HG03103 (cell line): ENCODE data around the gene MCM6.
A peak's percentile ranks its signal among the peaks of the same experiment; 100 is the strongest.
"Not testable (repeated sequence)": the region's sequence is repeated elsewhere in the genome, so short reads cannot be mapped to it uniquely, and the experiment has no call there.

Experiments used
- ATAC-seq: cut with Tn5 transposase; IDR thresholded peaks from one replicate; pipeline ENCODE4 v1.9.1; 2021; ENCODE audit warnings: low read depth; ENCODE audit not compliant: unreplicated experiment

The MCM6 gene

DNA sequence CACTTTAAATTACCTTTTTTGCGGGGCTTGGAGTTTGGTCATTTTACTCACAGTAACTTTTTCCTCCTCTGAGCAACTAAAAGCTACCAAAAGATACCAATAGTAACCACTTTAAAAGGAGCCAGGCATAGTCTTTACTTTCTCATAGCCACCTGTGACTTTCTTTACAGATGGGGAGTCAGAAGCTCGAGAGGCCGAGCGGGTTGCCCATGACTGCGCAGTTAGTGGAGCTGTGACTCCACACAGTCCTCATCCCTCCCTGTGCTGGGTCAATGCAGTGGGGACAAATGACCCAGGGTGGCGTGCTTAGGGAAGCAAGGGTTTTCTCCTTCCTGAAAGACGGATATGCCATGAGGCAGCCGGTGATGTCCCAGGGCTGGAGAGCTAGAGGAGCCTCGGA, 51.1 kb downstream of the MCM6 start:
- no peak for ATAC-seq

DNA sequence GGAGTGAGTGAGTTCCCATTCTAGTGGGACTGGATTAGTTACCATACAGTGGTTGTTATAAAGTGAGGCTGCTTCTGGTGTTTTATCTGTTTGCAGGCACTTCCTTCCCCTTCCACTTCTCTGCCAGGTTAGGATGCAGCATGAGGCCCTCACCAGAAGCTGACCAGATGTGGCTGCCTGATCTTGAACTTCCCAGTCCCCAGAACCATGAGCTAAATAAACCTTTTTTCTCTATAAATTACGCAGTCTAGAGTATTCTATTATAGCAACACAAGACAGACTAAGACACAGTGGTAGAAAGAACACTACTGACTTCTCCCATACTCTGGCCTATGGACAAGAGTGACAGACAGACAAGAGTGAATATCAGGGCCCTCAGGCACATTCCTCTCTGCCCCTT, 53.4 kb downstream of the MCM6 start:
- no peak for ATAC-seq

DNA sequence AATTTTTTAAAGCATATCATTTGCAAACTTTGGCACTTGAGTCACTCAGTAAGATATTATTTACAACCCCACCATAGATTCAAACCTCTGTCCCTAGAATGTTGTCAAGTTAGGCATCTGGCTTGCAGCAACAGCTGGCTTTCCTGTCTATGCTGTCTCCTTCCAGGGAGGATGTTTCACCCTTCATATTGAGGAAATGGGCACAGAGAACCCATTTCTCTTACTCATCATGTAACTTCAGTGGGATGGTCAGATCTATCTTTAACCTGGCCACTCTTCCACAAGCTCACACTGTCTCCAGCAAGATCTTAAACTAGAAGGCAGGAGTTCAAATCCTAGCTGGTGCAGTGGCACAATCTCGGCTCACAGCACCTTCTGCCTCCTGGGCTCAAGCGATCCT, 55.1 kb downstream of the MCM6 start:
- no peak for ATAC-seq

DNA sequence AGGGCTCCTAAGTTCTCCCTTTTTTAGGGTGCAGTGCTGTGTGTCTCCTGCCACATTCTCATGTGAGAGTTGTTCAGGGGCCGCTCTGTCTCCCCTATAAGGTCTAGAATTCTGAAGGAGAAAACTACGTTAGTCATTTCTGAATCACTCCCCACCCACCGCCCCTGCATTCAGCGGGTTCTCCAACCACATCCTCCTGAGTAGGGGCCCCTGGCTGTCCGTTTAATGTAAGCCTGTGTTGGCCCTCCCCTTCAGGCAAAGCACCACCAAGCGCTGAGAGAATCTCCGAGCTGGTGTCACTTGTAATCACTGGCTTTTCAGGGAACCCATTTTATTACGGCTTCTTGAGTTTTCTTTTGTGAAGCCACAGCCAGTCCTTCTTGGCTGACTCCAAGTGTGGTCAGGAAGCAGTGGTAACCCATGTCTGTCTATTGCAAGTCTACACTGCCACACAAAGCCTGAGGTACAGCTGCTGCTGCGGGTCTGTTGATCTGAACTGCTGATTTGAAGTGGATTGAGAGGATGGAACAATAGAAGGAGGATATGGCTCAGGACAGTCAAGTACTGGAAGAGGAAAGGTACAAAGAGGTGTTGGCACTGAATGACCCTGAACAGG, 56.1 kb downstream of the MCM6 start:
- peak; percentile 82 for ATAC-seq

GRCh38 chr2:135818937-135819610, 57.2 kb downstream of the MCM6 start:
- ATAC-seq = no peak

GRCh38 chr2:135817951-135818350, 58.3 kb downstream of the MCM6 start:
- no peak for ATAC-seq

GRCh38 chr2:135817466-135817865, 58.8 kb downstream of the MCM6 start:
- ATAC-seq = no peak

DNA sequence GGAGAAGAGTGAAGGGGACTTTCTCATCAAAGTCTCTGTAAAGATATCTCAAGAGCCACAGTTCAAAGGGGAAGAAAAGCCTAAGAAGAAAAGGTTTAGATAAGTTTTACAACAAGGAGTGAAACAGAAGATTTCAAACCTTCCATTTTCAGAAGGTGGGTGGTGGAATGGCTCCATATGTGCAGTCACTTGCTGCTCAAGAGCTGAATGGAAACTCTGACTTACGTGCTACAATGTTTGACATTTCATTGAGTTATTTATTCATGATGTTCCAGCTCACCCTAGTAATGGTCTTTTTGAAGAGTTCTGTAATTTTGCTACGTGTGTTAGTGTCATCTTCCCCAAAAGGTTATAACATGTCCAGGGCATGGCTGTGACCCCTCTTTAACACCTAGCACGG, 61.0 kb downstream of the MCM6 start:
- ATAC-seq = no peak

GRCh38 chr2:135812907-135813511, 63.2 kb downstream of the MCM6 start:
- no peak for ATAC-seq

GRCh38 chr2:135807874-135808273, 68.4 kb downstream of the MCM6 start:
- not testable (repeated sequence) for ATAC-seq

- no peak for ATAC-seq
These were observed 73.0 kb downstream of the MCM6 start for GRCh38 chr2:135803278-135803677.

- no peak for ATAC-seq
These were observed 73.9 kb downstream of the MCM6 start for GRCh38 chr2:135802350-135802749.

GRCh38 chr2:135800513-135801460, 75.5 kb downstream of the MCM6 start:
- ATAC-seq = no peak

DNA sequence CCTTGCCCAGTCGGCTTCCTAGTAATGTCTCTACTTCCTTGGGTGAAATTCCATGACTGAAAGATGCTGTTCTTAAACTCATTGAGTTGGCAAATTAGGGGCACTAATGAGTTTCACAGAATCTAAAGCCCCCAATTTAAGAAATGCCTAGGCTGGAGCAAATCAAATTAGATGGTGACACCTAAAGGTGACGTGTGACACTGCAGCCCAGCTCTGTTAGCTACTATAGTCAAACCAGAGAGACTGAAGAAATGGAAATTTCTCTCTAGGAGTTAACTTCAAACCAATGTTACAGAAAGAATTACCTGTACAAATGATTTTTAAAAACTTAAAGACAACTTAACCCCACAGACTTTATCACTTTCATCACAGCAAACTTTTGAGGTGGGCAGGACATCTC, 76.5 kb downstream of the MCM6 start:
- ATAC-seq = no peak

GRCh38 chr2:135798762-135799161, 77.5 kb downstream of the MCM6 start:
- ATAC-seq = no peak

- no peak for ATAC-seq
These were observed 78.0 kb downstream of the MCM6 start for GRCh38 chr2:135798275-135798705.

DNA sequence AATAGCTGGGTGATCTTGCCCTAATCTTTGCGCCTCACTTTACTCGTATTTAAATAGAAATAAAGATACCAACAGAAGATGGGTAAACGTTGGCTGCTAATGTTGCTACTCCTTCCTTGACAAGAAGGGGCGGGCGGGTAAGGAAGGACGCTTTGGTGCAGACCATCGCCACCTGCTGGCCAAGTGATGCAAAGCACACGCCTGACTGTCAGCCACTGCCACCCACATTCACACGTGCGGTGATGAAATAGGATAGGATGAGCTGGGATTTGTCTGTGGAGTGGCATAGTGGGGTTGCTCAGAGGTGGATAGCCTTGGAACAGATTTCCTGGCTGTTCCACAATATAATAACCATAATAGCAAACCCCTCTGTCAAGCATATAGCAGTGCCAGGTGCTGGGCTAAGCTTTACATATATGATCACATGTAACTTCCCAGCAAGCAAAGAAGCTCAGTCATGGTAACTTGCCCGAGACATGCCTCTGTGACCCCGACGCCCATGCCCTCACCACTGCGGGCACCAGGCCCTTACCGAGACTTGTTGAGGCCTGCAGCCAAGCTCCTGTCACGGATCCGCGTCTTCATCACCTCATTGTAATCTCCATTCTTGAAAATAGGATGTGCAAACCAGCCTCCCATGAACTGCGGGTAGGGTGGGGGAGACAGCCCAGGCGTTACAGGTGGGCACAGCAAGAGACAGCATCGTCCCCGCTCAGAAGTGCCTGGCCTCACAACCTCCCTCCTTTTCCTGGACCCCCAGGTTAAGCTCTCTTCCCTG, 78.6 kb downstream of the MCM6 start:
- ATAC-seq = peak; percentile 66

GRCh38 chr2:135796606-135797005, 79.6 kb downstream of the MCM6 start:
- ATAC-seq = no peak

- ATAC-seq = not testable (repeated sequence)
These were observed 80.6 kb downstream of the MCM6 start for GRCh38 chr2:135795641-135796040.
